KMS-11 (cell line): ENCODE data around the gene EHBP1L1.

Experiments
- H2AFZ ChIP-seq: fragments of 200-600 bp; sonication (generic); 2 replicates; pipeline ENCODE4 v1.6.1; 2016; ENCODE audit warnings: antibody characterized with exemption, mixed run types, low read depth
- H3K27ac ChIP-seq: fragments of 200-600 bp; sonication (generic); 2 replicates; pipeline ENCODE4 v1.6.1; 2016; ENCODE audit warnings: mild to moderate bottlenecking, mixed run types
- H3K27me3 ChIP-seq: fragments of 200-600 bp; sonication (generic); 2 replicates; pipeline ENCODE4 v1.6.1; 2017; ENCODE audit warnings: mild to moderate bottlenecking, low read depth, mixed run types, moderate library complexity; ENCODE audit not compliant: insufficient read depth
- H3K36me3 ChIP-seq: fragments of 200-600 bp; sonication (generic); 2 replicates; pipeline ENCODE4 v1.6.1; 2017; ENCODE audit warnings: mild to moderate bottlenecking, mixed run types; ENCODE audit not compliant: insufficient read depth
- H3K4me1 ChIP-seq: fragments of 200-600 bp; sonication (generic); 2 replicates; pipeline ENCODE4 v1.6.1; 2016; ENCODE audit warnings: mild to moderate bottlenecking, low read depth, mixed run types; ENCODE audit not compliant: poor library complexity, severe bottlenecking
- H3K4me2 ChIP-seq: fragments of 200-600 bp; sonication (generic); 2 replicates; pipeline ENCODE4 v1.7.0; 2016; ENCODE audit warnings: mild to moderate bottlenecking, mixed run types
- H3K4me3 ChIP-seq: fragments of 200-600 bp; sonication (generic); IDR thresholded peaks from 2 replicates; pipeline ENCODE4 v1.6.1; 2017; ENCODE audit warnings: low read depth, low read length, mixed read lengths; ENCODE audit not compliant: insufficient read depth
- H3K79me2 ChIP-seq: fragments of 200-600 bp; sonication (generic); 2 replicates; pipeline ENCODE4 v1.6.1; 2016; ENCODE audit warnings: low read depth, mixed run types; ENCODE audit not compliant: insufficient read depth
- H3K9ac ChIP-seq: fragments of 200-600 bp; sonication (generic); 2 replicates; pipeline ENCODE4 v1.6.1; 2016; ENCODE audit warnings: mild to moderate bottlenecking, mixed run types
- H4K20me1 ChIP-seq: fragments of 200-600 bp; sonication (generic); 2 replicates; pipeline ENCODE4 v1.6.1; 2016; ENCODE audit warnings: mild to moderate bottlenecking, mixed run types; ENCODE audit not compliant: insufficient read depth
- TF ChIP-seq, protein P1 (sequence below): fragments of 200-600 bp; sonication (generic); conservative IDR thresholded peaks from 2 replicates; pipeline ENCODE4 v1.6.1; 2017; ENCODE audit warnings: low read depth, mild to moderate bottlenecking, antibody characterized with exemption, low read length, moderate library complexity, mixed read lengths

The EHBP1L1 gene

DNA sequence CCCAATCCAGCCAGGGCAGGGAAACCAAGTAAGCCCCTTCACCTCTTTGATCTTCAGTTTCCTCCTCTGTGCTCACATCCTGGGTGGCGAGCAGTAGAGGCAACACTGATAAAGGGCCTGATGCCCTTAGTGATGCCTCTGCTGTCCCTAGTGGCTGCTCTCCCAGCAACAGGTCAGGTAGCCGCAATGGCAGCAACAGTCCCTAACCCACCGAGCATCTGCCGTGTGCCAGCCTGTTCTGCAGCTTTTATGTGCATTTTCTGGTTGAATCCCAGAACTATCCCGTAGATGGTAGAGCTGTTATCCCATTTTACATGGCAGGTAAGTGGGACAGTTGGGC lies 45.7 kb upstream of the EHBP1L1 start:
- Histone ChIP-seq H3K27ac (no peak overlapping the region), H3K9ac (no peak overlapping the region), H4K20me1 (no peaks in the 10 kb centered on the region), H3K4me3 (no peak overlapping the region), H3K79me2 (peaks cover 15% of the 10 kb centered on the region; the same call in 1 of the 2 replicates), H2AFZ (no peak overlapping the region), H3K36me3 (no peaks in the 10 kb centered on the region; the same call in 1 of the 2 replicates), H3K27me3 (no peaks in the 10 kb centered on the region), H3K4me1 (peaks cover 4% of the 10 kb centered on the region), H3K4me2 (no peak overlapping the region)
- TF ChIP-seq, protein P1, sequence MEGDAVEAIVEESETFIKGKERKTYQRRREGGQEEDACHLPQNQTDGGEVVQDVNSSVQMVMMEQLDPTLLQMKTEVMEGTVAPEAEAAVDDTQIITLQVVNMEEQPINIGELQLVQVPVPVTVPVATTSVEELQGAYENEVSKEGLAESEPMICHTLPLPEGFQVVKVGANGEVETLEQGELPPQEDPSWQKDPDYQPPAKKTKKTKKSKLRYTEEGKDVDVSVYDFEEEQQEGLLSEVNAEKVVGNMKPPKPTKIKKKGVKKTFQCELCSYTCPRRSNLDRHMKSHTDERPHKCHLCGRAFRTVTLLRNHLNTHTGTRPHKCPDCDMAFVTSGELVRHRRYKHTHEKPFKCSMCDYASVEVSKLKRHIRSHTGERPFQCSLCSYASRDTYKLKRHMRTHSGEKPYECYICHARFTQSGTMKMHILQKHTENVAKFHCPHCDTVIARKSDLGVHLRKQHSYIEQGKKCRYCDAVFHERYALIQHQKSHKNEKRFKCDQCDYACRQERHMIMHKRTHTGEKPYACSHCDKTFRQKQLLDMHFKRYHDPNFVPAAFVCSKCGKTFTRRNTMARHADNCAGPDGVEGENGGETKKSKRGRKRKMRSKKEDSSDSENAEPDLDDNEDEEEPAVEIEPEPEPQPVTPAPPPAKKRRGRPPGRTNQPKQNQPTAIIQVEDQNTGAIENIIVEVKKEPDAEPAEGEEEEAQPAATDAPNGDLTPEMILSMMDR, result peak; percentile 42; the same call in 1 of the 2 replicates

DNA sequence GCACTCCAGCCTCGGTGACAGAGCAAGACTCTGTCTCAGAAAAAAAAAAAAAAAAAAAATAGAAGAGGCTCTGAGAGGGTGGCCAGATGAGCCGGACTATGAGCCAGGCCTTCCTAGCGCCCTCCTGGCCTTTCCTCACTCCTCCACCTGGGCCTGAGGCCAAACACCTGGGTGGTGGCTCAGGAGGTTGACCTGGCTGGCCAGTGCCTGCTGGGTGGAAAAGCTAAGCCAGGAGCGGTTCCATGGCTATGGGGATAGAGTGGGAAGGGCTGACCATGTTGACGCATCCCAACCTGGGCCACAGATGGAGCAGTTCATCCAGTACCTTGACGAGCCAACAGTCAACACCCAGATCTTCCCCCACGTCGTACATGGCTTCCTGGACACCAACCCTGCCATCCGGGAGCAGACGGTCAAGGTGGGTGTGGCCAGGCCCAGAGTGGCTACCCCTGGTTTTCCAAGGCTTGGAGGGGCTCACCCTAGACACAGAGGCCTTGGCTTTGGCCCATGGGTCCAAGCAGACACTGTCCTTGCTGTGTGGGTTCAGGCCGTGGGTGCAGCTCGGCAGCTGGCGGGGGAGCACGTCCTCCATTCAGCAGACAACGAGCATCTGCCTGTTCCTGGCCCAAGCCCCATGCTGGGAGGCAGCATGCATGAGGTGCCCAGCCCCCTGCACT lies 43.3 kb upstream of the EHBP1L1 start:
- TF ChIP-seq, protein P1, result no peak
- Histone ChIP-seq H2AFZ (no peak overlapping the region), H3K4me3 (no peak overlapping the region), H3K36me3 (no peaks in the 10 kb centered on the region), H3K4me1 (peaks cover 8% of the 10 kb centered on the region), H3K4me2 (no peak overlapping the region), H3K27me3 (no peaks in the 10 kb centered on the region), H3K27ac (no peak overlapping the region), H3K9ac (no peak overlapping the region), H3K79me2 (no peaks in the 10 kb centered on the region), H4K20me1 (no peaks in the 10 kb centered on the region)

DNA sequence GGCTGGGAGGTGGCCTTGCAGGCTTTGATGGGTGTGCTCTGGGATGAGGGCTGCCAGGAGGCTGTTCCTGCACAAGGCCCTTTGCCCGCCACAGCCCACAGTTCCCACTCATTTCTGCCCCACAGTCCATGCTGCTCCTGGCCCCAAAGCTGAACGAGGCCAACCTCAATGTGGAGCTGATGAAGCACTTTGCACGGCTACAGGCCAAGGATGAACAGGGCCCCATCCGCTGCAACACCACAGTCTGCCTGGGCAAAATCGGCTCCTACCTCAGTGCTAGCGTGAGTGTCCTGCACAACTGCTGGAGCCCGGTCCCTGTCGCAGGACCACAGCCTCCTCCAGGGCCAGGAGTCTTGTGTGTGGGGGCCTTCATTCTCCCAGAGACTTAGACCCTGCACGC lies 40.8 kb upstream of the EHBP1L1 start:
- no peak overlapping the region for H3K4me3 ChIP-seq
- H3K4me1 ChIP-seq, result peaks cover 12% of the 10 kb centered on the region
- no peak overlapping the region for H3K4me2 ChIP-seq
- H3K79me2 ChIP-seq, result no peaks in the 10 kb centered on the region
- H3K9ac ChIP-seq, result no peak overlapping the region
- no peak overlapping the region for H3K27ac ChIP-seq
- no peaks in the 10 kb centered on the region for H3K36me3 ChIP-seq
- H3K27me3 ChIP-seq, result no peaks in the 10 kb centered on the region
- H4K20me1 ChIP-seq, result no peaks in the 10 kb centered on the region
- H2AFZ ChIP-seq, result no peak overlapping the region
- TF ChIP-seq, protein P1, result no peak

DNA sequence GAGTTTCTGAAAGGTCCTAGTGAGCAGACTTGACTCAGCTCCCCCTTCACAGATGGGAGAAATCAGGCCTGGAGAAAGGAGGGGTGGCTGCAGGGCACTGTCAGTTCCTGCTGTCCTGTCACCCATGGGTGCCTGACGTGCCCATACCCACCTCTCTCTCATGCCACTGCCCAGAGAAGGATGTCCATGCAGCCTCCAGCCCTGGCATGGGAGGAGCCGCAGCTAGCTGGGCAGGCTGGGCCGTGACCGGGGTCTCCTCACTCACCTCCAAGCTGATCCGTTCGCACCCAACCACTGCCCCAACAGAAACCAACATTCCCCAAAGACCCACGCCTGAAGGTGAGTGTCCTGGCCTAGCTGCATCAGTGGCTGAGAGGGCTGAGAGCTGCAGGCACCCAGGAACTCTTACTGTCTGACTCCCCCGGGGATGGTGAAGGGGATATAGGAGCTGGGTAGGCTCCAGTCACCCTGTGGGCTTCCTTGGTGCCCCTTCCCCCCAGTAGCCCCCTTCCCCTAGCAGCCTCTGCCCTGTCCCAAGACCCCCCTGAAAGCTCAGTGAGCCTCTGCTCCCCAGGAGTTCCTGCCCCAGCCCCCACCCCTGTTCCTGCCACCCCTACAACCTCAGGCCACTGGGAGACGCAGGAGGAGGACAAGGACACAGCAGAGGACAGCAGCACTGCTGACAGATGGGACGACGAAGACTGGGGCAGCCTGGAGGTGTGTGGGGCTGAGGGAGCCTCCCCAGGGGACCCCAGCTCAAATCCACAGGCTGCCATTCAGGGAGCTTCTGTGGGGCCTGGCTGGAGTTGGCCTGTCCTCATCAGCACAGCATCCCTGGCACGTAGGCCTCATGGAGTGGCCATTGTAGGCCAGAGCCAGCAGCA lies 39.2 kb upstream of the EHBP1L1 start:
- H3K79me2 ChIP-seq, result no peaks in the 10 kb centered on the region
- no peak overlapping the region for H3K9ac ChIP-seq
- H2AFZ ChIP-seq, result no peak overlapping the region
- no peaks in the 10 kb centered on the region for H3K36me3 ChIP-seq
- H3K4me1 ChIP-seq, result peaks cover 19% of the 10 kb centered on the region
- no peak overlapping the region for H3K4me3 ChIP-seq
- H3K27me3 ChIP-seq, result no peaks in the 10 kb centered on the region
- TF ChIP-seq, protein P1, result no peak
- no peak overlapping the region for H3K4me2 ChIP-seq
- H3K27ac ChIP-seq, result no peak overlapping the region
- H4K20me1 ChIP-seq, result no peaks in the 10 kb centered on the region
